Bone marrow (tissue), 2 donors: ENCODE results near the gene ARRDC2.
"Not testable (repeated sequence)": the region's sequence is repeated elsewhere in the genome, so short reads cannot be mapped to it uniquely, and the experiment has no call there.

Experiments
- DNase-seq, 2 donors: peaks; one replicate each; lab custom pipeline; 2025; lab: John Stamatoyannopoulos, UW

The ARRDC2 gene

DNA sequence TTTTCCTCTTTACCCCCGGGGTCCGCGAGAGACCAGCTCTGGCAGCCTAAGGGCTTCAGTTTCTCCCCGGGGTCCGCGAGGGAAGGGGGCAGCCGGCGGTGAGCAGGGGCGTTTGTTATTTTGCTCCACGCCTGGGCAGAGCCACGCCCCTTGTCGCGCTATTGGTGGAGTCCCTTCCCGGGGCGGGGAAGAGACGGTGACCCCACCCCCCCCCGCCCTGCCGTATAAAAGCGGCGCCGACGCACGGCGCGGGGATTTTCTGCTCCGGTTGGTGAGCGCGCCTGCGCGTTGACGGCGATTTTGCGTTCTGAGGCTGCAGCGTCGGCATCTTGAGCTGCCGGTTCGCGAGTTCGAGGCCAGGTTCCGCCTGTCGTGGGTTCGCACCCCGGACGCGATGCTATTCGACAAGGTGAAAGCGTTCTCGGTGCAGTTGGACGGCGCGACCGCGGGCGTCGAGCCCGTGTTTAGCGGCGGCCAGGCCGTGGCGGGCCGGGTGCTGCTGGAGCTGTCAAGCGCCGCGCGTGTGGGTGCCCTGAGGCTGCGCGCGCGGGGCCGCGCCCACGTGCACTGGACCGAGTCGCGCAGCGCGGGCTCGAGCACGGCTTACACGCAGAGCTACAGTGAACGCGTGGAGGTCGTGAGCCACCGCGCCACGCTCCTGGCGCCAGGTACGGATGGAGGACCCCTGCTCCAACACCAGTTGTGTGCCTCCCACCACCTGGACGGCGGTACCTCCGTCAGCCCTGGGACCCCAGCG is at the start of gene ARRDC2:
TSS of gene ARRDC2 (plus strand) at position 254 of the 757 bp plus-strand sequence. CDS start at position 395, 141 bp downstream.
- DNase-seq = peak; percentile 76 to 93

DNA sequence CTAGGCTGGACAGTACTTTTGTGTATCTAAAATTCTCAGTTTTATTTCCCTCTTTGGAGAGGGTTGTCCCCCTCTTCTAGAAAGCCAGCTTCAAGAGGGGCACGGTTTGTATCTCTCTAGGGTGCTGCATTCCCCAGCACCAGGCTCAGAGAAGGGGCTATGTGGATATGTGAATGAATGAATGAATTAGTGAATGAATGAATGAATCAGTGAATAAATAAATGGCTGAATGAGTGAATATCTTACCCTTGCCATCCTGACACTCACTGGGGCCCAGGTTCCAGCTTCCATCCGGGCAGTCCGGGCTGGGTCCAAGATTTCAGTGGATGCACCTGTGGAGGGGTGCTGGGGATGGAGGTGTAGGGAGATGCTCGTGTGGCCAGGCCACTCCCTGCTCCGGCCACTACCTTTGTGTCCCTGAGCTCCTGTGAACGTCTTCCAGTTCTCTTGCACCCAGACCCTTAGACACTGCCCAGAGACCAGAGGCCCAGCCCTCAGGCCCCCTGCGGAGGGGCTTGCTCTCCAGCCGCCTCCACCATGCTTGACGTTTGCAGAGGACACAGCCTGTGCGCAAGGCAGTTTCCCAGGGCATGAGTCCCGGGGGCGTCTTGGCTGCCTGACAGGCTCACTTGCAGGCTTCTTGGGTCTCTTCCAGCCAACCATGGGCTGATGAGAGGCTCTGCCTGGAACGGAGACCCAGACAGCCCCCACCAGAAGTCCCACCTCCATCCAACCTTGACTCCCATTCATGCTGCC is 43.9 kb upstream of the ARRDC2 start:
- DNase-seq = no peak

DNA sequence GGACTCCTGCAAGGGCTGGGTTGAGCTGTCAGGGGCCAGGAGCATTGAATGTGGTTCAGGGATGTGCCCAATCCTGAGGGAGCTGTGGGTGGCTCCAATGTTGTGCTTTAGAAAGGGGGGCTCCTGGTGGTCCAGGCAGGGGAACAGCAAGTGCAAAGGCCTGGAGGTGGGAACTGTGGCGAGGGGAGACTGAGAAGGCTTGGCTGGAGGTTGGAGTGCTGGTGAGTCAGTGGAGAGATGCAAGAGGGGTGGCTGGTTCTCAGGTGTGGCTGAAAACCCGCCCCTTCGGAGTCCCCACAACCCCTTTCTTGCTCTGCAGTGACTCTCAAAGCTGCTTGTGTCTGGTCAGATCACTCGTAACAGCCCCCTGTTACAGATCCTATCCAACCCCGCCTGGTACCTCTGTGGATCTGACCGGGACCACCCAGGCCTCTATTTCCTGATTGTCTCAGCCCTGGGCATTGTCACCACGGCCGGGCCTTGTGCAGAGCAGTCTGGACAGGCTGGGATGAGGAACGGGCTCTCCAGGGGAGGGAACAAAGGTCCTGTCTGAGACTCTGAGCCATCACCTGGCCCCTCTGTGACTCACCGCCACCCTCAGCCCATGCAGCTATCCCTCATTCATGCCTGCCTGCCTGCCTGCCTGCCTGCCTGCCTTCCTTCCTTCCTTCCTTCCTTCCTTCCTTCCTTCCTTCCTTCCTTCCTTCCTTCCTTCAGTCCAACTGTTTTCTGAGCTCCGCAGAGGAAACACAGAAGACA is 42.4 kb upstream of the ARRDC2 start:
- no peak for DNase-seq

DNA sequence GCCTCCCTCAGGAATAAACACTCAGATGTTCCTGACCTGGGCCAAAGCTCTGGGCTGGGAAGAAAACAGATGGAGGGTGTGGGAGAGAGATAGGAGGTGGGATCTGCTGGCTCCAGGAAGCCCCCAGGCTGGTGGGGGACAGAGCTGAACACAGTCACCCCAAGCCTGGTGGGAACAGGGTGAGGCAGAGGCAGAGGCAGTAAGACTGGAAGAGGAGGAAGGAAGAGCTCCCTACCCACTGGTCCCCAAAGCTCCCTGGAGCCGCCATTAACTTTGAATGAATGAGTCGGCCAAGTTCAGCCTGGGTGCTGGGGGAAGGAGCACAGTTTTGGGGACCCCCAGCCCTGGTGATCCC is 41.9 kb upstream of the ARRDC2 start:
- no peak for DNase-seq

DNA sequence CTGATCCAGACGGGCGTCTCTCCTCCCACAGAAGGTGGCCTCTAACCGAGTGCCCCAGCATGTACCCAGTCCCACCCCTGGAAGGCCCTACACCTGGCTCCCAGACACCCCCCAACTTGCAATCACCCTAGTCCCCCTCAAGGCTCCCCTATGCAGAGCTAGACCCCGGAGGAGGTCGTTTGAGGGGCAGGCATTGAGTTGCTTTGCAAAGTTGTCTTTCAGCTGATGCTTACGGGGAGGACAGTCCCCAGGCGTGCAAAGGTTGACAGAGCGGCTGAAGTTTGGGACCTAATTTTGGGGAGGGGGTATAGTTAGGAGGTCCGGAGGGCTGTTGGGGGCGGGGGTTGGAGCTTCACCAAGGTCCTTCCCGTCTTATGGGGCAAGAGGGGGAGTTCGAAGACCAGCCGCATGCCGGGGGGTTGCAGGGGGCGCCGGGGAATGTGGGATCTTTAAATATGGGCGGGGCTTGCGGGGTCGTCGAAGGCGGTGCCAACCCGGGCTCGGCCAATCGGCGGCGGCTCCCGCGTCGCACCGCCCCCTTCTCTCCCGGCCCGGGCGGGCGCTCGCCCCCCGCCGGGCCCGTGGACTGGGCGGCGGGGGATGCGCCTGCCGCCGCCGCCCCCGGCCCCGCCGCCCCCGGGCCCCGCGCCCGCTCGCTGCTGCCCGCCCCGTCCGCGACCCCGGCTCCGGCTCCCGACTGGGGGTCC is 41.3 kb upstream of the ARRDC2 start, which contains the start of gene KCNN1:
TSS of gene KCNN1 (plus strand) at position 558 of the 707 bp plus-strand sequence. CDS start 6,782 bp downstream, outside the sequence.
- no peak for DNase-seq

DNA sequence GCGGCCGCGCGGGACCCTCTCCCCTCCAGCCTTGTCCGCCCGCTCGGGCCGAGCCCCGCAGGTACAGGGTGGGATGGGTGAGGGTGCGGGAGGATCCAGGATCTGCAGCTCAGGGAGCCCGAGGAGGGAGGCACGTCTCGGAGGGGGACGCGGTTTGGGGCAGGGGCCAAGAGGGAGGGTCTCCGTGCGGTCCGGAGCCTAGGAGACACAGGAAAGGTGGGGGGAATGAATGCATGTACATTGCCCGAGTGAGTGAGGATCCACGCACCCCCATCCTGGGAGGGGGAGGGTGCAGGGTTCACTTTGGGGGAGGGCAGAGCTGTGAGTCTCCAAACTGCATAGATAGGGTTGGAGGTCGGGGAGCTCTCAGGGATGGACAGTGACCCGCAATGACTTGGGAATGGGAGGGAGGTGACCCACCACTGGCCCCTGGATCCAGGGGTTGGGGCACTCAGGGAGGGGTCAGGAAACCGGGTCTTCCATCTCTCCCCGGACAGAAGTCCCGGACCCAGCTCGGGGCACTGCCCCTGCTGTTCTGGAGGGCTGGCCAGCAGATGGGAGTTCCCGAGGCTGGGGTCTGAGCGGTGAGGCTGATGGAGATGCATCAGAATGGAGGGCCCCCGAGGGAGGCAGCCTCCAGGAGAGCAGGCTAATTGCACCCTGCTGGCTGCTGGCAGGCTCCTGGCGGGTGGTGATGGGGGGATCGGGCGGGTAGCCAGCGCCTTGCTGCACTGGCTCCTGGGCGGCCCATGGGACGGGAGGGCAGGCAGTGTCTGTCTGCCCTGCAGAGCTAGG is 40.5 kb upstream of the ARRDC2 start:
- no peak for DNase-seq

DNA sequence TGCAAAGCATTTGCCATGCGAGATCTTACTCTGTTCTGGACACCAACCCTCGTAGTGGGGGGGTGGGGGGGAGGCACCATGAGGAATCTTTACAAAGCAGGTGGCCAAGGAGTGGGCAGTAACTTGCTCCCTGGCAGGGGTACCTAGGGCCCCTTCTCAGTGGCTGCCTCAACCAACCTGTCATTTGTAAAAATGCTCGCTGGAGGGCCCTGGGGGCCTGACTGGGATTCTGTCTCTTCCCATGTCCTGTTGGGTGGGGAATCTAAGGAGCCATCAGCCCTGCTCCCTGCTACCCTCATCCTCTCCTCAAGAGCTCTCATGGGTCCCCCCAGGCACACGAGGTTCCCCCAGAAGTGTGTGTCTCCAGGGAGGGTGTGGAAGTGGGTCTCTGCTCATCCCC is 39.6 kb upstream of the ARRDC2 start:
- DNase-seq = no peak

DNA sequence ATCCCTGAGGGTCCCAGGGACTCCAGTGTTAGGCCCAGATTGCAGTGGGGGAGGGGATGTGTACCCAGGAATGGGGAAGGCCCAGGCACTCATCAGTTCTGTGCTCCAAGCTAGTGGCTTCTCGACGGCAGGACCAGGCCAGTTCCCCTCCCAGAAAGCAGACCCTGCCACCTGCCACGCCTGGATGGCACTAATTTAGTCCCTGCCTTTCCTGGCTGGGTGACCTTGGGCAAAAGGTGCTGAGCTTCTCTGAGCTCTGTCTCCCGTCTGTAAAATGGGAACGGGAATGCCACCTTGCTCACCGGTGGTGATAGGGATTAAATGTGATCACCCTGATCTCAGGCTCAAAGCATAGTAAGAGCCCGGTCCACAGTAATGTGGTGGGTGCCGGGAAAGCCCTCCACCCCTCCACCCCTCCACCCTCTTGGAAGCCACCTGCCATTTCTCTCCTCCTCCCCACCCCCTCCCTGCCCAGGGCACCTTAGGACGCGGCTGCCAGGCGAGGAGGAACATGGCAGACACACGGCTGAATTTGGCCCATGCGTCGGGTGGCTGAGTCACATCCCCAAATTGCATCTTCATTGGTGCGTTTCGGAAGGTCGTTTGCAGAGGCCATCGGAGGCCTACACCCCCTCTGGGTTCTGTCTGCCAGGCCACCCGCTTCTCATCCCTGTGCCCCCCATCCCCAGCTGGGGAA is 38.7 kb upstream of the ARRDC2 start:
- DNase-seq = no peak

DNA sequence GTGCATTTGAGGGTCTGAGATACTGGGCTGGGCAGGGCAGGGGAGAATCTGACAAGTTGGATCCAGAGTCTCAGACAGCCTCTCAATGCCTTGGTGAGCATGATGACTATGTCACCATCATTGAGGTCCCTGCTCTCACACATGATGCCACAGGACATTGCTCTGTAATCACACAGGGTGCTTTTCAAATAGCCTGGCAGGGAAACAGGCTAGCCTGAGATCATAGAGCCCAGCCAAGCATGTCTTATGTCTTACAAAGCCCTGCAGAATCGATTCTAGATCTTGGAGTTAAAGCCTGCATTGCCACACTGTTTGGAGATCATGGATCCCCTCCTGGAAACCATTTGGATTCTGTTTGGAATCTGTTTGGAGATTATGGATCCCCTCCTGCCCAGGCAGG is 35.7 kb upstream of the ARRDC2 start:
- DNase-seq = no peak

DNA sequence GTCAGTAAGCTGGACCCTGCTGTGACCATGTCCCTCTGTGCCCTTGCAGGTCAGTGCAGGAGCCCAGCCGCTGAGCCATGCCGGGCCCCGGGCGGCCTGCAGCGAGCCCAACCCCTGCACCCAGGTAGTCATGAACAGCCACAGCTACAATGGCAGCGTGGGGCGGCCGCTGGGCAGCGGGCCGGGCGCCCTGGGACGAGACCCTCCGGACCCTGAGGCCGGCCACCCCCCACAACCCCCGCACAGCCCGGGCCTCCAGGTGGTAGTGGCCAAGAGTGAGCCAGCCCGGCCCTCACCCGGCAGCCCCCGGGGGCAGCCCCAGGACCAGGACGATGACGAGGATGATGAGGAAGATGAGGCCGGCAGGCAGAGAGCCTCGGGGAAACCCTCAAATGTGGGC is 34.2 kb upstream of the ARRDC2 start:
- DNase-seq = no peak

DNA sequence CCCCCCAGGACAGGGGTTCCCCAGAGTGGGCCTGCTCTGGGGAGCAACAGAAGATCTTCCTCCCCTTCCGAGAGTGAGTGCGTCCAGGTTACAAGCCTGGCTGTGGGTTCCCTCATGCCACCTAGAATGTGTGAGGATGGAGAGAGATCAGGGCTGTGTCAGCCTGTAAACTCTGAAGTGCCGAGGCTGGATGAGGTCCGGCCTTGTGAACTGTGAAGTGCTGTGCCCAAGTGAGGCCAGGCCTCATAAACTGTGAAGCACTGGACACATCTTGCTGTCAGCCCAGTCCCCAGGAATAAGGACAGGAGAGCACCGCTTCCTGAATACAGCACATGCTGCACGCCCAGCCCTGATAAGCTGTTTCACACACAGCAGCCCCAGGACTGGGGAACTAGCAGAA is 33.4 kb upstream of the ARRDC2 start:
- no peak for DNase-seq

DNA sequence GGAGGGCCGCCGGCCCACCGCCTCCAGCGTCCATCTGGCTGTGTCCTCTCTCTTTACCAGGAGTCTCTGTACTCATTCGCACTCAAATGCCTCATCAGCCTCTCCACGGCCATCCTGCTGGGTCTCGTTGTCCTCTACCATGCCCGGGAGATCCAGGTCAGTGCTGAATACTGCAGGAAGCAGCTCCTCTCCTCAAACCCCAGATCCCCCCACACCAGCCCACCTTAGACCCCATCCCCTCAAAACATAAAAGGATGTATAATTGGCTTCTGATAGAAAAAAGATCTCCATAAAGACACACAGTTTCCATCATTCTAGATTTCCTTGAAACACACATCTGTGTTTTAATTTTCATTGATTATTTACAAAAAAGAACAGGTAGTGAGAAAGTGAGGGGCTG is 32.9 kb upstream of the ARRDC2 start:
- DNase-seq = no peak

DNA sequence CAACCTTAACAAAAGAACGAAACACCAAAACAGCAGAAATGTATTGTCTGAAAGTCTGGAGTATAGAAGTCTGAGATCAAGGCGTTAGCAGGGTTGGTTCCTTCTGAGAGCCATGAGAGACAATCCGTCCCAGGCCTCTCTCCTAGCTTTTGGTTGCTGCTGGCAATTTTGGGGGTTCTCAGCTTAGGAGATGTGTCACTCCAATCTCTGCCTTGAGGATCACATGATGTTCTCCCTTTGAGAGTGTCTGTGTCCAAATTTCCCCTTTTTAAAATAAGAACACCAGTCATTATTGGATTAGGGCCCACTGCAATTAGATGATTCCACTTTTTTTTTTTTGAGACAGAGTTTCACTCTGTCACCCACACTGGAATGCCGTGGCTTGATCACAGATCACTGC is 30.9 kb upstream of the ARRDC2 start:
- no peak for DNase-seq

DNA sequence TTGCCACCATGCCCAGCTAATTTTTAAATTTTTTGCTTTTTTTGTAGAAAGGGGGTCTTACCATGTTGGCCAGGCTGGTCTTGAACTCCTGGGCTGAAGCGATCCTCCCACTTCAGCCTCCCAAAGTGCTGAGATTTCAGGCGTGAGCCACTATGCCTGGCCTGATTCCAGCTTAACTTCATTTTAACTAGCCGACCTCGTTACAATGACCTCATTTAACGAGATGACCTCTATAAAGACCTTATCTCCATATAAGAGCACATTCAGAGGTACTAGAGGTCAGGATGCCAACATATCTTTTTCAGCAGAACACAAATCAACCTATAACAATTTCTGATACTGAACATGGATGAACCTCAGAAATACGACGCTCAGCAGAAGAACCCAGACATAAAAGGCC is 30.5 kb upstream of the ARRDC2 start:
- DNase-seq = no peak

DNA sequence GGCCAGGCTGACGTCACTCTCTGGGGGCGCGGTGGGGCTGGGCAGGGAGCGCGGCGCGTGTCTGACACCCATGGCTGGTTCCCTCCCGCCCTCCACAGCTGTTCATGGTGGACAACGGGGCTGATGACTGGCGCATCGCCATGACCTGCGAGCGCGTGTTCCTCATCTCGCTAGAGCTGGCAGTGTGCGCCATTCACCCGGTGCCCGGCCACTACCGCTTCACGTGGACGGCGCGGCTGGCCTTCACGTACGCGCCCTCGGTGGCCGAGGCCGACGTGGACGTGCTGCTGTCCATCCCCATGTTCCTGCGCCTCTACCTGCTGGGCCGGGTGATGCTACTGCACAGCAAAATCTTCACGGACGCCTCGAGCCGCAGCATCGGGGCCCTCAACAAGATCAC is 26.4 kb upstream of the ARRDC2 start:
- no peak for DNase-seq

DNA sequence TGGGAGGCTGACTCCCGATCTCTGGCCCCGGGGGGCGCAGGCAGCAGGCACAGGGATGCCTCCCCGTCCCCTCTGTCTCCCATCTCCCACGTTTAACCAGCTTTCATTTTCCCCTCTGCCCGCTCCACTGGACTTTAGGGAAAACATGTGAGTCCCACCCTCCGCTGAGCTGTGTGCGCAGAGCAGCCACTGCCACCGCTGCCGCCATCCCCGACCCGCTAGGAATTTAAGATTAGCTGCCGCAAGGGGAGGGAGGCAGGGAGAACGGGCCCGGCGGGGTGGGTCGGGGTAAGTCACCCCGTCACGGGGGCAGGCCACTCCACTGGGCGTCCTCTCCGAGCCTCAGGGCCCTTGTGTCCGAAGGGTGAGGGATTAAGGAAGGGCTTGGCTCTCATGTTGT is 25.5 kb upstream of the ARRDC2 start:
- DNase-seq = no peak

DNA sequence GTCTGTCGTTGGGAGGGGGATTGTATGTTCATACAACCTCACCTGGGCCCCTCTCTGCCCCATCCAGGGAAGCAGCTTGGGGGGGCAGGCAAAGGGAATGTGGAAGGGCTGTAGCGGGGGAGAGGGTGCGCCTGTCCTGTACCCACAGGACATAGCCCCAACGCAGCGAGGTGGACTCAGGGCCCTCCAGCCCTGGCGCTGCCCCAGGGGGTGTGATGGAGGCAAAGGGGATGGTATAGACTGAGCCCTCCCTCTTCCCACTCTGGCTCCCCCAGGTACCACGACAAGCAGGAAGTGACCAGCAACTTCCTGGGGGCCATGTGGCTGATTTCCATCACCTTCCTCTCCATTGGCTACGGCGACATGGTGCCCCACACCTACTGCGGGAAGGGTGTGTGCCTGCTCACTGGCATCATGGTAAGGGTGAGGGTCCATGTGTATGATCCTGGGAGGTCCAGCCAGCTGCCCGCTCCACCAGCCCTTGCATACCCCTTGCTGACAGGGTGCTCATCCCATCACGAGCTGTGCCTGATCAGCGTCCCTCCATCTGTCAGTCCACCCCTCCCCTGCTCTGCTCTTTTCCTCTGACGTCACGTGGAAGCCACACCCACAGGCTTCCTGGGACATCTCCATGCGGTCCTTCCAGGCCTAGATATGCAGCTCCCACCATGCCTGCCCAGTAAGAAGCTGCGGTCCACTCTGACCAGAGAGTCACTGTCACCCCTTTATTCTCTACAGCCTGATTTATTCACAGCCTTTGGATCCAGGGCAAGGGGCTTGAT is 22.7 kb upstream of the ARRDC2 start:
- no peak for DNase-seq

DNA sequence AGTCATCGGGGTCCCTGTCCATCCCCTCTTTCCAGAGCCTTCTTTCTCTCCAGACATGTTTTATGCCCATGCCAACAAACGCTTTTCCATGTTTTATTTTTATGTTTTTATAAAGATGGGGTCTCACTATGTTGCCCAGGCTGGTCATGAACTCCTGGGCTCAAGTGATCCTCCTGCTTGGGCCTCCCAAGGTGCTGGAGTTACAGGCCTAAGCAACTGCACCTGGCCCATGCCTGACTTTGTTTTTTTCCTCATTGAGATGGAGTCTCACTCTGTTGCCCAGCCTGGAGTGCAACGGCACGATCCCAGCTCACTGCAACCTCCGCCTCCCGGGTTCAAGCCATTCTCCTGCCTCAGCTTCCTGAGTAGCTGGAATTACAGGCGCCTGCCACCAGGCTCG is 21.4 kb upstream of the ARRDC2 start:
- not testable (repeated sequence) for DNase-seq

DNA sequence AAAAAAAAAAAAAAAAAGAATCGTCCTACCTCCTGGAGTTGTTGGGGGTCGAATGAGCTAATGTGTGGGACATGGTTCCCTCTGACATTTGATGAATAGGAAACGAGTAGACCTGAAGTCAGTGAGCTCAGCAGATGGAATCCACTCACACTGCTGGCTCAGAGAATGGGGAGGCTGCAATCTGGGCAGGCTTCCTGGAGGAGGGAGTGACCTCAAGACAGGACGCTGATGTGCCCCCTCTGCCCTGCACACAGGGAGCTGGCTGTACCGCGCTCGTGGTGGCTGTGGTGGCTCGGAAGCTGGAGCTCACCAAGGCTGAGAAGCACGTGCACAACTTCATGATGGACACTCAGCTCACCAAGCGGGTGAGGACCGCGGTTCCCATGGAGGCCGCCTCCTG is 19.8 kb upstream of the ARRDC2 start:
- no peak for DNase-seq
